ENCODE data around the gene GRAMD4.

Gene GRAMD4

DNA sequence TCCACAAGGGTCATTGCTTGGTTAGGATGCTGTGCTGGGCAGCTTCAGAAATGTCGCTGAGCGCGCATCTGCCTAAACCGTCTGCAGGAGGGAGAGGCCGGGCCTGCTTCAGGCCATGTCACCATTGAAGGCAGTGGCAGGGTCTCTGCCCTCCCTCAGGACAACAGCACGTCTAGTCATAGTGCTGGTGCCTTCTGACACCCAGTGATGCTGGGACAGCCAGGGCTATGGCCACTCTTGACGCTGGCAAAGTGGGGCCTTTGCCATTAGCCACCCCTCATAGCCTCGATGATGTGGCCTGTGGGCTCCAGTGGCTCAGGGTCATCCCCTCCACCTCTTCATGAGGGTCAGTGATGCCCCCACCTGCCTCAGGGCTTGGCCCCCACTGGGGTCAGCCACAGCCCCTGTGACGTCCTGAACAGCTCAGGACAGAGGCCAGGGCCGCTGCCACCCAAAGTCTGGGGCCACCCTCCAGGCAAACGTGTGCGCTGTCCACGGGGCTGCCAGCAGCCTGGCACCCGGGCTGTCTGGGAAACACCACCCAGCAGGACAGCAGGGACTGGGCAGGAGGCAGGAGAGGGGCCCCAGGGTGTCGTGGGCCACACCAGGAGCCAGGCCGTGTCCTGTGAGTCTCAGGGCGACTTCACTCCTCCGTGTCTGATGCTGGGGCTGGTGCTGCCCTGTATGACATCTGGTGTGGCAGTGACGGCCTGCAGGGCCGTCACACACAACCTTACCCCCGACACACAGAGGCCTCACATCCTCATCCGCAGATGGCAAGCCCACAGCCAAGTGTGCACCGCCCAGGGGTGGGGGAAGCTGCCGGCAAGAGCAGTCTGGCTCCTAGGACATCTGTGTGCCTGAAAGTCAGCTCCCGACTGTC is 75.4 kb downstream of the GRAMD4 start:
- no peak for DNase-seq

DNA sequence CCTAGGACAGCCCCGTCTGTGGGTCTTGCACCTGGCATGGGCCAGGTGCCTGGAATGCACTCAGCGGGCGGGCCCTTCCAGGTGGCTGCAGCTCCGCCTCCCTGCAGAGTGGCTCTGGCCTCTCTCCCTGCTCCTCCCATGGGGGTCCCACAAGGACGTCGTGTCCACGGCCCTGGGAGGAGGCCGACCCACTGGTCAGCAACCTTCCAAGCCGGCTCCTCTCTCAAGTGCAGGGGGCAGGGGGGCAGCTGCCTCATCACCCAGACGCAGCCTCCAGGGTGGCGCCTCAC is 76.0 kb downstream of the GRAMD4 start:
- no peak for DNase-seq

DNA sequence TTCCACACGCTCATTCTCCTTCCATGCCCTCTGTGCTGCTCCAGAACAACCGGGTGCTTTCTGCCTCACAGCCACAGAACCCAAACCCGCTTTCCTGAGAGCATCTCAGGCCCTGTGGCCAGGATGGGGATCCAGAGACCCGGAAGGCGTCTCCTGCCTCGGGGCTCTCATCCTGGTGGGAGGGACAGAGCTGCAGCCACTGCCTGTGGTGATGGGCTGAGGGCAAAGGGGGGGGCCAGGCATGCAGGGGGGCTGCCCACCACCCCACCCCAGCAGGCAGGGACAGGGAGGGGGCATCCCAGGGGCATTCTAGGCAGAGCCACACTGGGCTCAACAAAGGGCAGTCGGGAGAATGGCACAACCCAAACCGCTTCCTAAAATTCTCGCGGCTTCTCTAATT is 76.4 kb downstream of the GRAMD4 start:
- DNase-seq, result no peak

DNA sequence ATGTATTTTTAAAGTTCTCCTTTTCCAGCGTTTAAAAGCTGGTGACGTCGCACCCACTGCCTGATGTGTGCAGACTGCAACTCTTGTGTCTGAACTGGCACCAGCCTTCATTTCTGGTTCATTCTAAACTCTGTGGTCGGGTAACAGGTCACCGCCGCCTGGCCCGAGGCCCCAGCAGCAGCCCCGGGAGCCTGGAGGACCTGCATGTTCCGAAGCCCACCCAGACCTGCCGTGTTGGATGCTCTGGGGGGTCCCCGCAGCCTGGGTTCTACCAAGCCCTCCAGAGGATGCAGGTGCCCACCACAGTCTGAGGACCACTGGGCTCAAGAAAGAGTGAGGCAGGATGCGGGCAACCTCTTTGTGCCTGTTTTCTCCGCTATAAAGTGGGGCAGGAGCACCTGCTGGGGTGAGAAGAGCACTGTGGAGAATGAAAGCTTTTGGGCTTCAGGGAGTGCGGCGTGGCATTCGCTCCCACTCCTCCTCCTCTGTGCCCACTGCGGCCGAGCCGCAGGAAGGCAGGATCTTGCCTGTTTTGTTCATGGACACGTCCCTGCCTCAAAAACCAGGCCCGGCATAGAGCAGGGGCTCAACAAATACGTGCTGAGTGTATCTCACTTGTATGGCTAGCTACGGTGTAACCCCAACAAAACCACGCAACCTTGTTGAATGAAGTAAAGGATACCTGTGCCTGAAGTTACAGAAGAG is 77.8 kb downstream of the GRAMD4 start:
- DNase-seq, result no peak

DNA sequence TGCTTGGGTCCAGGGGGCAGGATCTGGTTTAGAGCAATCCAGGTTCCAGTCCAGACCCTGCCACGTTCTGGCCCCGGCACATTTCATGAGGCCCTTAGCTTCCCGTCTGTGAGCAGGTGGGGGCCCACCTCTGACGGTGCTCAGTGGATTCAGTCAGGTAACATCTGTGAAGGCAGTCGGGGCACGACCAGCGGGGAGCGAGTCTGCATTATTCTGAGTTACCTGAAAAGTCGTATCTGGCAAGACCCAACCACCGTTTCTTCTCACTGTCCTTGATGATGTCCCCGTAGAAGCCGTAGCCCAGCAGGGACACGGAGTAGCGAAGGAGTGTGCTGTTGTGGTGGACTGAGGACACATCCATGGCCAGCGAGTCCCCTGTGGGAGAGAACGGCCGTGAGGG is 78.9 kb downstream of the GRAMD4 start:
- DNase-seq, result no peak

DNA sequence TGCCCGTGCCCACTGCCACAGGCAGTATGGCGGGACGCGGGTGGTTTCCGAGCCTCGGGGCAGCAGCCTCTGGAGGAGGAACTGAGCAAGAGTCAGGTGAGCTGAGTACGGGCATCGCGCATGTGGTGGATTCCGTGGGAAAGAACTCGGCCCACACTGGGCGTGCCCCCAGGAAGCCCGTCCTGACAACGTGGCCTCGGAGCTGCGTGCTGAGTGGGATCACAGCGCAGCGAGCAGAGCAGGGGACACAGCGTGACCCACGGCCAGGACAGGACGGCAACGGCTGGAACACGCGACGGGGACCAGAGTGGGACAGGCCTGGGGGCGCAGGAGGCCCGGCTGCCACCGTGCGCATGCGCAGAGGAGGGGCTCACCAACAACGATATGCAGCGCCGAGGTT is 81.1 kb downstream of the GRAMD4 start:
- DNase-seq, result no peak

DNA sequence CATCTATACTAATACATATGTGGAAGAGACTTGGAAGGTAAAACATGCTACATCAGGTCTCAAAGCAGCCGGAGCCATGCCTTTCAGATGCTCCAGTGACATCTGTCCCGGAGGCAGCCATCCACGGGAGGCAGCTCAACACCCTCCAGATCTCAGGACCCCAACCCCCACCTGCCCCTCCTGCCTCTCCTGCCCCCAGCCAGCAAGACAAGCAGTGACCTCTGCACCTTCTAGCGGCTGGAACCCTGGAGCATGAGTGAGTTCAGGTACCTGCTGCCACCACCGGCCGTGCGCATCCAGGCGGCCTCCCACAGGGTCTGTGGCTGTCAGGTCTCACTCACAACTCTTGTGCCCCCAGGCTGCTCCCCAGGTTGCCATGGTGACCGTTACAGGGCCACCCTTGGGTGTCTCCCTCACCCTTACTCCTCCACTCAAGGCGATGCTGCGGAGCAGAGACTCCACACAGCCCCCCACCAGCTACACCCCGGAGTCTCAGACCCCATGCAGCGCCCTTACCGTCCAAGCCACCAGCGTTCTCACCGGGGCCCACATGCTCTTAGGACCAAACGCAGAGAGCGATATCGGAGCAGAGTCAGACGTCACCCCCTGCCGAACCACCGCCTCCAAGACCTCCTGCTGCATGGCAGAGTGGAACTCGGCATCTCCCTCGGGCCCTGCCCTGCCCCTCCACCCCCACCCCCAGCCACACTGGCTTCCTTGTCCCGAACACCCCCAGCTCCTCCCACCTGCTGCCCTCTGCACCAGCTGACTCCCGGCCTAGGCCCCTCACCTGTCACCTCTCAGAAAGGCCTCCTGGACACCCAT is 83.2 kb downstream of the GRAMD4 start:
- DNase-seq, result no peak

DNA sequence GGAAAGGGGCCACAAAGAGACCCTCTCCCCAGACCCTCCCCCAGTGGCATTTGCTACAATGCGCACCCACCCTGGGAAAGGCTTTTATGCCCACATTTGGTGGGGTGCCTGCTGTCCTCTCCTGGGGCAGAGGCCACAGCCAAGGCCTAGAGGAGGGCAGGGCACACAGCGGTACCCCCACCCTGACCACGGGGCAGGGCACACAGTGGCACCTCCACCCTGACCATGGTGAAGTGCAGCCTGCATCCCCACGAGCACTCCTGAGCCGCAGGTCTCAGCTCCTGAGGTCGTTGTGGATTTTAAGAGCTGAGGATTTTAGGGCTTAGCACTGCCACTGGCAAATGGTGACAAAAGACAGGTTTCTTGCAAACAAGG is 83.8 kb downstream of the GRAMD4 start:
- no peak for DNase-seq

DNA sequence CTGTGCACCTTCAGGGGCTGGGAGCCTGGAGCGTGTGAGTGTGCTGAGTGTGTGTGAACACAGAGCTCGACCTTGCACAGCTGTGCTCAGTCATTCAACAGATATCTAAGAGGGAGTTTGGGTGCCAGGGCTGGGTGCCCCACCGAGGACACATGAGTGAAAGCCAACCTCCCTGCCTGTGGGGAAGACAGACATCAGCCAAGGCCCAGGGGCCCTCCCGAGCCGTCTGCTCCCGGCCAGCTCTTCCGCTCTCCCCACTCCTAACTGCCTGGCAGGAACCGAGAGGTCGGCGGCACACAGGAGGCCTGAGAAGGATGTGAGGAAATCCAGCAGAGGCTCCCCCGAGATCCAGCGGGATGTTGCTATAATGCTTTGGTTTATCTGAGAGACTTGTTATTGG is 85.9 kb downstream of the GRAMD4 start:
- DNase-seq, result no peak

DNA sequence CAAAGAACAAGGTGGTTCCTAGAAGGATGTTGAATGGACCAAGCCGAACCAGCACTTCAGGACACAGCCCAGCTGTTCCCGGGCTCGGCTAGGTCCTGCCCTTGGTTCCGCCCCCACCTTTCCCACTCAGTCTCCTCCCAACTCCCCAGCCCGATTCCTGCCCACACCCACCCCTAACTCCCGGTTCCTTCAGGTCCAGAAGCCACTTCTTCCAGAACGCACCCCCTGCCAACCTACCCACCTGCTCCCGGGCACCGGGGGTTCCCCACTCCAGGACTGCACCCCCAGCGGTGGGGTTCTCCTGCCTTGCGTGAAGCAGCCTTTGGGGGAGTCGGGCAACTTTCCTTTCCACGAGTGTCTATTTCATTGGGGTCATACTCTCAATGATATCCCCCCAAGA is 87.1 kb downstream of the GRAMD4 start:
- no peak for DNase-seq

DNA sequence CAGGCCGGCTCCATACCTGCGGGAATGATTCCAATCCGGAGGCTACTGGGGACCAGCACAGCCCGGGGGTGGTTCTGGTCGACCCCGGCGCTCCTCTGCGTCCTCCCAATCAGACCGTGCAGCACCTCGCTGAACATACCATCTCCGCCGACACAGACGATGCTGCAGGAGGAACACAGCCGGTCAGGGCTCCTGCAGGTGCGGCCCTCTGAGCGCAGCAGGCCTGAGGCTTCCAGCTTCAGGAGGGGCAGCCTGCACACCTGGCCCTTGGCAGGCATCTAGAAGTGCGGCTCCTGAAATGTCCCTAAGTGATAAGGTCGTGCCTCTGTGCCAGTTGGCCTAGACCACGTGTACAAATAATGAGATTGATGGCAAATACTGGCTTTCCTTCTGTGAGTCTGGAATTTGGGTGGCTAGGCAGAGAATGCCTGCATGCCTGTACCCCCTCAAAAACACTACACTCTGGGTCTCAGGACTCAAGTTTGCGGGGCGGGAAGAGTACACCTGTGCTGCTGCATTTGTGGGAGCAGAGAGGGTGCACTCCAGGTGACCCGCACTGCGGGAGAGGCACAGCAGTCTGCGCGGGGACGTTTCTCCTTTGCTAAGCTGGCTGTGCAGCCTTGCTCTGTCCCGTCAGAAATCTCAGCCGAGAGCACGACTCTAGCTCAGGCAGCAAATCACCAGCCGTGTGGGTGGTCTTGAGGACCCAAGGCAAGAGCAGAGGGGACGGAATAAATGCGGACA is 87.8 kb downstream of the GRAMD4 start:
- no peak for DNase-seq

DNA sequence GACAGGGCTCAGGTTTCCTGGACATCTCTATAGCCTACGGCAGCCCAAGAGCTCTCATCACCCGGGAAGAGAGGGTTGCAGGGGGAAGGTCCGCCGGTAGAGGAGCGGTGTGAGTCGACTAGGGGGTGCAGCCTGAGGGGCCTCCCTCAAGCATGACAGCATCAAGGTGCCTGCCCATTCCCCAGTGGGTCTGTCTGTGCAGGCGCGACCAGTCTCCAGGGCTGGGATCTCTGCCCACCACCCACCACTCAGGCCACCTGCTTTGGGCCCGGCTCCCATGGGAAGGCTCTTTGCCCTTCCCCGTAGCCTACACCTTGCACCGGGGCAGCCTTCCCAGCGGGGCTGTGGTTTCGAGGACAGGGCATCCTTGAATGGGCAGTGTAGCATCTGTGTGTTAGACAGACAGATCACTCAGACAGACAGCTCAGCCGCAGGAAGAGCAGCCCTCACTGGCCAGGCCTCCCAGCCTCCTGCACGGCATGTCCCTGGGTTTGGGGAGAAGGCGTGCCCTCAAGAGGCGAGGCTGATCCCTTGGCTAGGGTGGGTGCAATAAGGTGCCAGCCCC is 88.7 kb downstream of the GRAMD4 start:
- DNase-seq, result no peak

DNA sequence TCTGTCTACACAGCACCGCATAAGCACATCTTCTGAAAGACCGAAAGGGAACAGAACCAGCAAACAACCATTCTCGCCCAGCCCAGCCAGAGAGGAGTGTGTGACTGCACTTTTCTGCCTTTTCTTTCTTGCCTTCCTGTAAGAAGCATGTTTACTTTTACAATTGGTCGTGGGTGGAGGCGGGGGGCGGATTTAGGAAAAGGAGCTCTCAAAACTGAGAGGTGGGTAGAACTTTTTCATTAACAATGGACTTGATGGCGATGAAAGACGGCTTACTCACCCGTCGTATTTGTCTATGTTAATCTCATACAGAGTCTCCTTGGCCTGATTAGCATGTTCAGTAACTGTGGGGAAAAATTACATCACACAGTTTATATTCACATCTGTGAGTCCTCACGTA is 90.6 kb downstream of the GRAMD4 start:
- DNase-seq, result no peak

DNA sequence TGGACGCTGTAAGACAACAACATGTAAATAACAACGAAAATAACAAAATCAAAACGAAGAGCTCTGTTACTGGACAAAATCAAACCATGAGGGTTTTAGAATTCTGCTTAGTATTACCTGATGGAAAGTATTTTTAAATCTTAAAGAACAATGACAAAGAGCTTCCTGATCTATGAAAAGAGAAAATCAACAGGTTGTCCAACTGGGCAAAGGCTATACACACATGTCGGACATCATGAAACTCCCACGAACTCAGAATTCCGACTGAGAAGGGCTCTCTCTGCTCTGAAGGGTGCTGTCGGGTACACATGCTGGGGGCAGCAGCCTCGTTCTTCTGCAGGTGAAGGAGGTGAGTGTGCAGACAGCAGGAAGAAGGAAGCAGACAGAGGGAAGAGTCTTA is 92.1 kb downstream of the GRAMD4 start:
- DNase-seq, result no peak

DNA sequence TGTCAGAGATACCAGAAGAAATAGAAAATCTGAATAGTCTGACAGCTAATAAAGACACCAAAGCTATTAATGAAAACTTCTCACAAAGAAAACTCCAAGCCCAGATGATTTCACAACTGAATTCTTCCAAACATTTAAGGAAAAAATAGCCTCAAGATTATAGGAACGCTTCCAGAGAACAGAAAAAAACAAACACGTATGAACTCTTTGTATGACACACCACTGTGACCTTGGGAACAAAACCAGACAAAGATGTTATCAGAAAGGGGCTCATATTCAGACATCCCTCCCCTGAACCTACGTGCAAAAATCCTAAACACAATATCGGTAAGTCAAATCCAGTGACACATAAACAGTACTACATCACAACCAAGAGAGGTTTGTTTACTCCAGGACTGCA is 94.4 kb downstream of the GRAMD4 start:
- DNase-seq, result no peak

DNA sequence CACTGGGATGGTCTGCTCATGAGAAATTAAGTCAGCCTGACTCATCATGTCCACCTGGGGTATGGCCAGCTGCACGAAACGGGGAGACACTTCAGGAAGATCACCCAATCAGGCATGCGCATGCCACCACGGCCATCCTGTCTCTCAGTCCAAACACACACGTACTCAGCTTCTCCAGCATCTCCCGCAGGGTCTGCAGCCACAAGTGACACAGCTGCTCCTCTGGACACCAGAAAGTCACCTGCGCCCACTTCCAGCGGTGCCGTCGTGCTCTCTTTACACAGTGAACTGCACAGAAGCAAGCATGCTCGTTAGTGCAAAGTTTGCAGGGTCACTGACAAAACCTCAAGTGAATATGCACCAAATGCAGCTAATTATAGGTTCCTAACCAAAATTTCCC is 99.7 kb downstream of the GRAMD4 start:
- DNase-seq, result no peak

DNA sequence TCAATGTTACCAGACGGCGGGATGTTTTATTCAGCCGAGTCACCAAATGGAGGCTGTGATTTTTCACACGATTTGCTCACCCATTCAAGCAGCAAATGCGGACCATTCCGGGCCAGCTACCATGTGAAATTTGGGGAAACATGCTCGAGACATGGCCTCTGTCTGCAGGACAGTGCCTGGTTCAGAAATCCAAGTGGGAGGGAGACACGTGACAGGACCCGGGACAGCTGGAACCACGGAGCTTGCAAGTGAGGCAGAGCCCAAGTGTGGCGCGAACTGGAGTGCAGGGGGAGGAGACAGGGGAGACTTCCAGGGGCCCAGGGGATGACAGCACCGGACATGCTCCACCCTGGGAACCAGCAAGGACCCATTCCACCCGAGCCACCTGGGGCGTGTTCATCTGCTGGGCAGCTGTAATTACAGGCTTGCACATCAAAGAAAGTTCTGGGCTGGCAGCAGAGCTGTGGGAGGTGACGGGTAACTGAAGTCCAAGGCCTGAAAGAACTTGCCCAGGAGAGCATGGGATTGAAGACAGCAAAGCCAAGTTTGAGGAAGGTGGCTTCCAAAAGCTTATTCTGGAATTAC is 101.4 kb downstream of the GRAMD4 start:
- DNase-seq, result no peak

DNA sequence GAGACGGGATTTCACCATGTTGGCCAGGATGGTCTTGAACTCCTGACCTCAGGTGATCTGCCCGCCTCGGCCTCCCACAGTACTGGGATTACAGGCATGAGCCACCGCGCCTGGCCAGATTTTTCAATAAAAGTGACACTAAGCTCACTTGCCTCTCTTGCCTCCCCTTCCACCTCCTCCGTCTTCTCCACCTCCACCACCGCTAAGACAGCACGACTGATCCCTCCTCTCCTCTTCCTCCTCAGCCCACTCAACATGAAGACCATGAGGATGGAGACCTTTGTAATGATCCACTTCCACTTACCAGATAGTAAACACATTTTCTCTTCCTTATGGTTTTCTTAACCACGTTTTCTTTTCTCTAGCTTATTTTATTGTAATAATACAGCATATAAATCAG is 103.7 kb downstream of the GRAMD4 start:
- DNase-seq, result no peak

DNA sequence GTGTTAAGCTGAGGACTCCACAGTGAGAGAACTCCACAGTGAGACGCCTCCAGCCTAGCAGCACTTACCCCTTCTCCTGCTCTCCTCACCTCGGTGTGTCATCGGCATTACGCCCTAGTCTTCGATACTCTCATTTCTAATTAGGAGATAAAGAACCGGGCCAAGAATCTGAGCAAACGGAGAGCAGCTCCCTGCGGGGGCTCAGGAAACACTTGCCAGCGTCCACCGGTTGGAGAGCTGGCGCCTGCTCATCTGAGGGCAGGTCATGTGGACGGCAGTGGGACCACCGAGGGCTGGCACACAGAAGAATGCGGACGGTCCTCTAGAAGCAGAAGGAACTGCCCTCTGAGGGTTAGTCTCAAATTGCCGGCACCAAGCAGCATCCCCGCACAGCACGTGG is 104.9 kb downstream of the GRAMD4 start:
- DNase-seq, result no peak

DNA sequence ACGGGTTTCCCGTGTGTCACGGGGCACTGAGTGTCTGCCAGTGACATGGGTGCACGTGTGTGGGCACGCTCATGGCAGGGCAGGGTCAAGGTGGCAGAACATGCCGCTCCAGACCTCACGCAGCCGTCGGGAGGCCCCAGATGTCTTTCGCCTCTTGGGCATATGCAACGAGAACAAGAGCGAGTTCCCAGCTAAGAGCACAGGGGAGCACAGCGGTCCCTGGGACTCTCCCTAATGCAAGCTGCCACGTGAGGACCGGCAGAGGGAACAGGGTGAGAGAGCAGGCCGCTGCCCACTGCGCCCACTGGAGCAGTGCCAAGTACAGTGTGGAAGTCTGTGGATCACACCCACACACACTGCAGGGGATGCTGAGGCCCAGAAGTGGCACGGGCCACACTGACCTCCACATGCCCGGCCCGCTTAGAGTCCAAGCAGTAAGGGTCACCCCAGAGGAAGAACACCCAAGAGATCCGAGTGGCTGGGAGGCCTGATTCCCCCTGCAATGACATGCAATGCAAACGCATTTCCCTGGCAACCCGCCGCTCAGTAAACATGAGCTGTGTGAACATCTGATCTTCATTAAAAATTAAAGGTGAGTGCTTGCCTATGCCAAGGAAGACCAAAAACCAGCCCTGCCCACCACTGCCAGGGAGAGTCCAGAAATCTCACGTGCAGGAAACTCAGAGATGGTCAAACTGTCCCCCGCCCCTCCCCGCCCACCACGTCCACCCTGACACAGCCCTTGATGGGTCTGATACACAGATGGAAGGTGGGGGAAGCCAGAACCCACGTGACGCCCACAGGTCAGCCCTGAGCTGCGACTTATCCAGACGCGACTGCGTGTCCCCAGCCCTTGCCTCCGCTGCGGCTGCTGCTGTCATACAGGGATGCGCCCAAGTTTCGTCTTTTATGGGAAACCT is 106.1 kb downstream of the GRAMD4 start:
- no peak for DNase-seq

DNA sequence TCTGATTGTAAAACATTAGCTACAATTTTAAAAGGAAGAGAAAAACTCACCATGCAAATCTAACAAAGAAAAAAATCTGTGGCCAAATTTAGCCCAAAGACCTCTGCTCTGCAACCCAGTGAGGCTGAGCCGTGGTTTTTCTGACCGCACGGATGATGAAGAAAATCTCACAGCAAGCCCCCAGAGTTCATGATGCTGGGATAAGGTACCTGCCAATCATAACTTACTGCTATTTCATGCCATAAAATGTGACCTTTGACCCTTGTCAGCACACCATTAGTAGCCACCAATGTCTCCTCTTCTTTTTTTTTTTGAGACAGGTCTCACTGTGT is 106.8 kb downstream of the GRAMD4 start:
- no peak for DNase-seq
